Hypothalamus (tissue), 51 donors: ENCODE measurements around the gene METTL9.

Experiments used
- DNase-seq, 51 donors: peaks; one replicate each; lab custom pipeline; 2025; lab: John Stamatoyannopoulos, UW

METTL9 gene

DNA sequence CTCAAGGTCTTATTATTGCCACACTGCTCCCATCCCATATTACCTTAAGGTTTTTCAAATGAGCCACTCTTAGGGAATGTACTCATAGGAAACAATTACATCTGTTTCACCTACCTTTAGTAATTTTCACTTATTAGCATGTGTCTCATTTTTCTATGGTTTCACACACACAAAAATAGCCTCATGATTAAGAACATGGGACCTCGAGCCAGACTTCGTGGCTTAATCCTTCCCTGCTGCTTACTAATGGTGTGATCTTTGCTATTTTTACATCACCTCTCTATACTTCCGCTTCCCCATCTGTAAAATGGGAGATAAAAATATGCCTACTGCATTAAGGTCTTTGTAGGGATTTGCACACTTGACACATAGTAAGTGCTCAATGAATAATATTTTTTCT, 102.9 kb downstream of the METTL9 start:
- no peak for DNase-seq

DNA sequence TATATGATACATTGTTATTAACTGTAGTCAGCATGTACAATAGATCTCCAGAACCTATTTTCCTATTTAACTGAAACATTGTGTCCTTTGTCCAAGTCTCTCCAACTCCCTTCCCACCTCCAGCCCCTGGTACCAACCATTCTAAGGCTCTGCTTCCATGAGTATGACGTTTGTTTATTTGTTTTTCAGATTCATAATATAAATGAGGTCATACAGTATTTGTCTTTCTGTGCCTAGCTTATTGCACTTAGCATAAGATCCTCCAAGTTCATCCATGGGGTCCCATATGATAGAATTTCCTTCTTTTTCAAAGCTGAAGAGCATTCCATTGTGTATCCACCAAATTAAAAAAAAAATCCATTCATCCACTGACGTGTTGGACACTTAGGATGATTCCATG, 103.8 kb downstream of the METTL9 start:
- DNase-seq, result no peak

DNA sequence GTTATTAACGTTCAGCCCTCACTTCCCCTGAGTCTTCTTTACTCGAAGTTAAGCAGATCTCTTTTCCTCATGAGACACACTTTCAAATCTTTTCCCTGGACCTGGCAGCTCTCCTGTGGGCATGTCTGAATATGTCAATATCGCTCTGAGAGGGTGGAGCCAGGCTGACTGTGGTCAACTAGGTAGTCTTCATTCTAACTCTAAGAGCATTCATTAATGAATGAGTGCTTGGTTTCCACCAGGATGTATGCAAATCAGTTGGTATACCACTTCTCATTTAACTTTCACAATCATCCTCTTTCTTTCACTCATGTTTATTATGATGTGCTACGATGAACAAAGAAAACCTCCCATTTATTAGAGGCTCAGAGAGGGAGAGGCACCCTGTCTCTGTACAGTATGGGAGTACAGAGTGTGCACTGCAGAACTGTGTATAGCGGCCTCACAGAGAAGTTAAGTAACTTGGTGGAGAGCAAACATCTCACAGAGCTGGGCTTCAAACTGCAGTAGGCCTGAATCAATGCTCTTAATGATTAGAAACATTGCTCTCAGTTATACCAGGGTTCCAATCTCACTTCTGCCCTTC, 104.3 kb downstream of the METTL9 start:
- DNase-seq, result no peak

DNA sequence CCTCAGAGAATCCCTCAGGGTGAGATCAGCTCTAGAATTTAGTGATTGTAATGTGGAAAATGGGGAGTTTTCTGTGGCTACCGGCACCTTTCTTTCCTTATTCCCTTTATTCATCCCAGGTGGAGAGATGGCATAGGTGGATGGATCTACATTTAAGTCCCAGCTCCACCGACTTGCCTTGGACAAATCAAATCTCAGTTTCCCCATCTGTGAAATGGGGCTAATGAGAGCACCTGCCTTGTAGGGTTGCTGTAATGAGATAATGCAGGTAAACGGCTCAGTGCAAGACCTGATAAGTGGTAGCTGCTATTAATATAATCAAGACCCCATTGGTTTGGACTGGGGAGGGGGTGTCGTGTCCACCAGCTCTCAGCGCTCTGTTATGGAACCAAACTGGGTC, 104.9 kb downstream of the METTL9 start:
- no peak for DNase-seq

DNA sequence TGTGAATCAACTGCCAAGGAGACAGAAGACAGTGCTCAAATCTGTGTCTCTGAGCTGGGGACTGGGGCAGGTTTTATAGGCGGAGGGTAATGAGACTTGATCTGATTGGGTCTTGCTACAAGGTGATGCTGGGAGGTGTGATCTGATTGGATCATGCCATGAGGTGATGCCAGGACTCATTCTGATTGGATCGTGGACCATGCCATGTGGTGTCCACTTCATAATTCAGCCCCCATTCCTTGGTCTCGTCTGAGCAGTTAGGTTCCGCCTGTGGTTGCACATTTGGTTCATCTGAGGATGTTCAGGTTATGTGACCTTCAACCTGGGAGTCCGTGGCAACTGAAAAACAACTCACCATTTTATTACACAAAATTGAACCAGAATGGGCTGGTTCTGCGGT, 105.4 kb downstream of the METTL9 start:
- no peak for DNase-seq
